ENCODE measurements around the gene HBS1L. TPM values are rescaled to one million over a fixed set of nuclear protein-coding genes. Genes with fewer than 3 reads are reported as not detected.

Gene HBS1L
- total RNA-seq, 3 donors from 2014 or later (not counting 1 experiment from before 2014, with no cell fraction given), result 75.3 to 82.2 (median 80.1) TPM

DNA sequence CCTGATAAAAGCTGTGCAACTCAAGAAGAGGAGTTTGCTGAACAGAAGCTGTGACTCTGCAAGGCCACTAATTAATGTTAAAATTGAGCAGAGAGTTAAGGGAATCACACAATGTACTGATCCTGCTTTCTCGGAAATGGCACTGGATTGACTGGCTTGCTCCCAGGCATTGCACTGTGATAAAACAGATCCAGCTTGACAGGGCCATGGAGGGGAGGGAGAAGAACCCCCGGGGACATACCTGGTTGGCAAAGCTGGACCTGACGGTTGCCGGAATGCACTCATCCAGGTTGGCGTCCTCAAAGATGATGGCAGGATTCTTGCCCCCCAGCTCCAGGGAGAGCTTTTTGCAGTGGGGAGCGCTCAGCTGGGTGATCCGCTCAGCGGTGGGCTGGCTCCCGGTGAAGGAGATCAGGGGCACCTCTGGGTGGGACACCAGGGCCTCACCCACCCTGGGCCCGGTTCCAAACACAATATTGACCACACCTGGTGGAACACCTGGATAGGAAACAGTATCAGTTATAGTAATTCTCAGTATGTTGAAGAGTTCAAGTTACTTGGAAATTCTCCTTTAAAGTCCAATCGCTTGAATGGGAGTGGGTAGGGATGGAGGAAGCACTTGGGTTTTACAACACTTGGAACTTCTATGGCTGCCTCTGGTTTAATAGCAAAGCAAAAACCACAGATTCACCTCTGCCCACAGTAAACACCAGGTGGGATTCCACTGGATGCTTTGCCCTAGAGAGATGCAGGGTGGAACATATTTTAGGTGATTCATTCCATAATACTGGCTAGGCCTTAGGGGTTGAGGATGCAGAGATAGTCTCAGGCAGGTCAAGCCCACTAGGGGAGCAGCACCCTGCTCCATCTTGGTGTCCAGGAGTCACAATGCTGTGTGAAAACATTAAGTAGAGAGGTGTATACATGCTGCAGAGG, 121.8 kb downstream of the HBS1L start:
- Histone ChIP-seq H3K4me3 (ENCODE audit: low read length) (no peak overlapping the region), H3K27me3 (ENCODE audit: control insufficient read depth, insufficient read depth, low read length) (no peaks in the 10 kb centered on the region), H3K9me3 (ENCODE audit: control insufficient read depth, insufficient read depth, low read length) (no peaks in the 10 kb centered on the region), H3K36me3 (ENCODE audit: control insufficient read depth, insufficient read depth, low read length) (no peaks in the 10 kb centered on the region), H3K4me1 (ENCODE audit: control insufficient read depth, insufficient read depth, low read length) (no peaks in the 10 kb centered on the region), H3K27ac (ENCODE audit: low read length) (no peak overlapping the region)
- intact Hi-C loops (cut with micrococcal nuclease), result no loop called here
- no peak for DNase-seq
- Mint-ChIP-seq H3K27me3 (ENCODE audit: low read depth in 2 of 2) (no peaks in the 10 kb centered on the region), H3K9me3 (no peaks in the 10 kb centered on the region), H3K4me1 (no peaks in the 10 kb centered on the region), H3K27ac (no peak overlapping the region), H3K4me3 (no peak overlapping the region), H3K36me3 (no peaks in the 10 kb centered on the region)
- TF ChIP-seq, protein P1, sequence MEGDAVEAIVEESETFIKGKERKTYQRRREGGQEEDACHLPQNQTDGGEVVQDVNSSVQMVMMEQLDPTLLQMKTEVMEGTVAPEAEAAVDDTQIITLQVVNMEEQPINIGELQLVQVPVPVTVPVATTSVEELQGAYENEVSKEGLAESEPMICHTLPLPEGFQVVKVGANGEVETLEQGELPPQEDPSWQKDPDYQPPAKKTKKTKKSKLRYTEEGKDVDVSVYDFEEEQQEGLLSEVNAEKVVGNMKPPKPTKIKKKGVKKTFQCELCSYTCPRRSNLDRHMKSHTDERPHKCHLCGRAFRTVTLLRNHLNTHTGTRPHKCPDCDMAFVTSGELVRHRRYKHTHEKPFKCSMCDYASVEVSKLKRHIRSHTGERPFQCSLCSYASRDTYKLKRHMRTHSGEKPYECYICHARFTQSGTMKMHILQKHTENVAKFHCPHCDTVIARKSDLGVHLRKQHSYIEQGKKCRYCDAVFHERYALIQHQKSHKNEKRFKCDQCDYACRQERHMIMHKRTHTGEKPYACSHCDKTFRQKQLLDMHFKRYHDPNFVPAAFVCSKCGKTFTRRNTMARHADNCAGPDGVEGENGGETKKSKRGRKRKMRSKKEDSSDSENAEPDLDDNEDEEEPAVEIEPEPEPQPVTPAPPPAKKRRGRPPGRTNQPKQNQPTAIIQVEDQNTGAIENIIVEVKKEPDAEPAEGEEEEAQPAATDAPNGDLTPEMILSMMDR (IDR thresholded peaks at IDR 0.05), result no peak
- WGBS (ENCODE audit: insufficient coverage), result 94% methylated on average over 11 of the region's 11 CpGs
- no peak for ATAC-seq

DNA sequence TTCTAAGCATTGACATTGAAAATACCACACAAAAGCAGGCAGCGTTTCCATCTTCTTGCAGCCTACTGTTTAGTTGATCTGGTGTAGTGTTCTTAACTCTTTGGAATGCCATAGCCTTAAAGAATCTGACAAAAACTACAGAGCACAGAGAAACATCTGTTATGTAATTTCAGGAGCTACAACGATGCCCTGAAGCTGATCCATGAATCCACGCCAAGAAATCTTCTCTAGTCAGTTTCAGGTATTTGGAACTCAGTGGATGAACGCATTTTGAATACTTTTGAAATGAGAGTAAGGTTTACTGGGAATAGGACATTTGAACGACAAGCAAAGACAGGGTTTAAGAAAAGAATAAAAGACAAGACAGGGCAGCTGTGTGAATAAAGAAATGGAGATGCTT, 122.5 kb downstream of the HBS1L start:
- ATAC-seq (no peak), DNase-seq (no peak)
- no peaks in the 10 kb centered on the region for H3K27me3 ChIP-seq (ENCODE audit: control insufficient read depth, insufficient read depth, low read length)
- no peaks in the 10 kb centered on the region for H3K36me3 ChIP-seq (ENCODE audit: control insufficient read depth, insufficient read depth, low read length)
- Mint-ChIP-seq H3K4me1 (no peaks in the 10 kb centered on the region), H3K27ac (no peak overlapping the region), H3K4me3 (no peak overlapping the region), H3K27me3 (ENCODE audit: low read depth in 2 of 2) (no peaks in the 10 kb centered on the region), H3K9me3 (no peaks in the 10 kb centered on the region), H3K36me3 (no peaks in the 10 kb centered on the region)
- intact Hi-C loops (cut with micrococcal nuclease), result no loop called here
- H3K27ac ChIP-seq (ENCODE audit: low read length), result no peak overlapping the region
- H3K4me1 ChIP-seq (ENCODE audit: control insufficient read depth, insufficient read depth, low read length), result no peaks in the 10 kb centered on the region
- TF ChIP-seq, protein P1 (IDR thresholded peaks at IDR 0.05), result no peak
- 79% methylated on average over 5 of the region's 5 CpGs for WGBS (ENCODE audit: insufficient coverage)
- H3K4me3 ChIP-seq (ENCODE audit: low read length), result no peak overlapping the region
- H3K9me3 ChIP-seq (ENCODE audit: control insufficient read depth, insufficient read depth, low read length), result no peaks in the 10 kb centered on the region

DNA sequence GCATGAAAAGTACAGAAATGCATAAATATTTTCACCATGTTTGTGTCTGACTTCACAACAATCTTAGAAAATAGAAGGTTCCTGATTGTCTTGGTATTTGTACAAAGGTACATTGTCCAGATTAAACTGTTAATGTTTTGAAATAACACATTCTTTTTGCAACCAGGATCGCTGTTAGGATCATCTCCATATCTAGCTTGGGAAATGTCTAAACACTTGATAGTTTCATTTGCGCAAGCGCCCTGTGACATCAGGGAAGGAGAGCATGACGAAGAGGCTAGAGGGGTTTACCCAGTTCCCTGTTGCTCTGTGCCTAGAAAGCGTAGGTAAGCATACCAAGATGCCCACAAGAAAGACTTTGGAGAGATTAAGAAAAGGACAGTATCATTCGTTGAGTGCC, 124.2 kb downstream of the HBS1L start:
- TF ChIP-seq, protein P1 (IDR thresholded peaks at IDR 0.05), result no peak
- no peaks in the 10 kb centered on the region for H3K36me3 ChIP-seq (ENCODE audit: control insufficient read depth, insufficient read depth, low read length)
- H3K4me1 Mint-ChIP-seq, result no peaks in the 10 kb centered on the region
- intact Hi-C loops (cut with micrococcal nuclease), result no loop called here
- H3K27me3 ChIP-seq (ENCODE audit: control insufficient read depth, insufficient read depth, low read length), result no peaks in the 10 kb centered on the region
- no peak overlapping the region for H3K27ac ChIP-seq (ENCODE audit: low read length)
- ATAC-seq (no peak), DNase-seq (no peak)
- H3K4me3 ChIP-seq (ENCODE audit: low read length), result no peak overlapping the region
- no peak overlapping the region for H3K4me3 Mint-ChIP-seq
- no peaks in the 10 kb centered on the region for H3K4me1 ChIP-seq (ENCODE audit: control insufficient read depth, insufficient read depth, low read length)
- H3K27me3 Mint-ChIP-seq (ENCODE audit: low read depth in 2 of 2), result no peaks in the 10 kb centered on the region
- 94% methylated on average over 6 of the region's 6 CpGs for WGBS (ENCODE audit: insufficient coverage)
- H3K9me3 Mint-ChIP-seq, result no peaks in the 10 kb centered on the region
- H3K9me3 ChIP-seq (ENCODE audit: control insufficient read depth, insufficient read depth, low read length), result no peaks in the 10 kb centered on the region
- no peak overlapping the region for H3K27ac Mint-ChIP-seq
- no peaks in the 10 kb centered on the region for H3K36me3 Mint-ChIP-seq
